A673 (cell line): ENCODE results near the gene ANGEL2.

ENCODE experiments used
- CTCF ChIP-seq: fragments of 300-800, 200-600 bp; sonication (generic); conservative IDR thresholded peaks from 2 replicates; pipeline ENCODE4 v1.5.1; 2017; ENCODE audit warnings: low read depth, mild to moderate bottlenecking, antibody characterized with exemption, low read length, moderate library complexity, mixed read lengths
- EZH2 ChIP-seq: fragments of 200-600 bp; sonication (generic); IDR thresholded peaks from 2 replicates; pipeline ENCODE4 v1.6.1; 2017; ENCODE audit warnings: borderline replicate concordance, low read depth, mild to moderate bottlenecking, mixed read lengths, antibody characterized with exemption, low read length; ENCODE audit not compliant: poor library complexity, severe bottlenecking

- TF ChIP-seq EZH2 (no peak), CTCF (no peak)
Measured at GRCh38 chr1:212986551-212986950, 29.1 kb downstream of the ANGEL2 start.
